SHP77 (cell line): ENCODE data around the gene EDN2.

ENCODE experiments used
- DNase-seq, 2 experiments: peaks; one replicate each; lab custom pipeline; 2025; lab: John Stamatoyannopoulos, UW

EDN2 gene

GRCh38 chr1:41498804-41499203, 14.3 kb upstream of the EDN2 start:
- DNase-seq = no peak

- no peak for DNase-seq
These were observed 13.9 kb upstream of the EDN2 start for GRCh38 chr1:41498391-41498790.

- no peak for DNase-seq
These were observed 13.1 kb upstream of the EDN2 start for GRCh38 chr1:41497461-41498030.

- DNase-seq = no peak
These were observed 12.6 kb upstream of the EDN2 start for GRCh38 chr1:41497056-41497440.

- DNase-seq = no peak
These were observed 11.9 kb upstream of the EDN2 start for GRCh38 chr1:41496080-41497055.

GRCh38 chr1:41495210-41495948, 10.9 kb upstream of the EDN2 start:
- no peak for DNase-seq

GRCh38 chr1:41494351-41495209, 10.1 kb upstream of the EDN2 start:
- DNase-seq = no peak

- DNase-seq = no peak
These were observed 9.3 kb upstream of the EDN2 start for GRCh38 chr1:41493626-41494350.

GRCh38 chr1:41493117-41493536, 8.6 kb upstream of the EDN2 start:
- no peak for DNase-seq

GRCh38 chr1:41492341-41492848, 7.9 kb upstream of the EDN2 start:
- DNase-seq = peak in 1 of 2 experiments; percentile 20

GRCh38 chr1:41490911-41491310, 6.4 kb upstream of the EDN2 start:
- DNase-seq = no peak

- no peak for DNase-seq
These were observed 5.1 kb upstream of the EDN2 start for GRCh38 chr1:41489561-41489960.

- no peak for DNase-seq
These were observed 3.8 kb upstream of the EDN2 start for GRCh38 chr1:41488040-41488951.

- DNase-seq = no peak
These were observed 2.9 kb upstream of the EDN2 start for GRCh38 chr1:41487126-41488039.

- DNase-seq = no peak
These were observed 2.1 kb upstream of the EDN2 start for GRCh38 chr1:41486371-41487125.

- DNase-seq = no peak
These were observed 1.5 kb upstream of the EDN2 start for GRCh38 chr1:41486053-41486370.

- DNase-seq = no peak
These were observed 1.1 kb upstream of the EDN2 start for GRCh38 chr1:41485605-41486004.

GRCh38 chr1:41483960-41484401, 502 bp downstream of the EDN2 start:
- DNase-seq = no peak
